ENCODE data around the gene PRSS33.

- TF ChIP-seq CTCF (IDR thresholded peaks at IDR 0.05; ENCODE audit: insufficient read depth, low read length, poor library complexity, severe bottlenecking) = no peak
- TF ChIP-seq EZH2phosphoT487 (conservative IDR thresholded peaks at IDR 0.05; ENCODE audit: low read length) = no peak
Observed at GRCh38 chr16:2829501-2830354, 42.4 kb upstream of the PRSS33 start, which contains the start of gene ZG16B.

Measured in SU-DHL-6 (cell line).